GM11168 (cell line): Measurements from ENCODE around the gene MBNL1.

Experiments
- in situ Hi-C: fragments of 300-500 bp; cut with MboI; formaldehyde crosslinking; loops from one replicate; pipeline ENCODE4 v1.12.0; 2022; ENCODE audit warnings: low sequenced_read_pairs; ENCODE audit not compliant: unreplicated experiment

Gene MBNL1

GRCh38 chr3:152268555-152269055 is at the start of gene MBNL1:
MBNL1 (plus strand) TSS chr3:152268929; CDS start chr3:152300194, 31,265 bp downstream.
- in situ Hi-C loops: no loop called here

- in situ Hi-C loops: no loop called here
Observed at GRCh38 chr3:152219216-152219615, 49.5 kb upstream of the MBNL1 start.

- in situ Hi-C loops: no loop called here
Observed at GRCh38 chr3:152219769-152220255, 48.9 kb upstream of the MBNL1 start.

- in situ Hi-C loops: no loop called here
Observed at GRCh38 chr3:152222327-152222726, 46.4 kb upstream of the MBNL1 start.

- in situ Hi-C loops: no loop called here
Observed at GRCh38 chr3:152225201-152225600, 43.5 kb upstream of the MBNL1 start.

GRCh38 chr3:152226176-152226575 is 42.6 kb upstream of the MBNL1 start:
- in situ Hi-C loops: no loop called here

- in situ Hi-C loops: no loop called here
Observed at GRCh38 chr3:152227027-152227426, 41.7 kb upstream of the MBNL1 start.

- in situ Hi-C loops: no loop called here
Observed at GRCh38 chr3:152229692-152230091, 39.0 kb upstream of the MBNL1 start.

- in situ Hi-C loops: no loop called here
Observed at GRCh38 chr3:152230370-152230769, 38.4 kb upstream of the MBNL1 start.

- in situ Hi-C loops: no loop called here
Observed at GRCh38 chr3:152232001-152232400, 36.7 kb upstream of the MBNL1 start.

- in situ Hi-C loops: no loop called here
Observed at GRCh38 chr3:152232679-152233078, 36.0 kb upstream of the MBNL1 start.

- in situ Hi-C loops: no loop called here
Observed at GRCh38 chr3:152234657-152235375, 33.9 kb upstream of the MBNL1 start.

- in situ Hi-C loops: no loop called here
Observed at GRCh38 chr3:152235709-152236298, 32.9 kb upstream of the MBNL1 start.

- in situ Hi-C loops: no loop called here
Observed at GRCh38 chr3:152236716-152237115, 32.0 kb upstream of the MBNL1 start.

- in situ Hi-C loops: no loop called here
Observed at GRCh38 chr3:152241142-152242017, 27.3 kb upstream of the MBNL1 start.

GRCh38 chr3:152243301-152243711 is 25.4 kb upstream of the MBNL1 start:
- in situ Hi-C loops: no loop called here

GRCh38 chr3:152243721-152244516 is 24.8 kb upstream of the MBNL1 start:
- in situ Hi-C loops: no loop called here

GRCh38 chr3:152244517-152244888 is 24.2 kb upstream of the MBNL1 start:
- in situ Hi-C loops: no loop called here

GRCh38 chr3:152245498-152246170 is 23.1 kb upstream of the MBNL1 start:
- in situ Hi-C loops: no loop called here
